Measurements from ENCODE around the gene MSI2. TPM values are rescaled to one million over a fixed set of nuclear protein-coding genes. Genes with fewer than 3 reads are reported as not detected.

MSI2 gene
- total and polyA plus RNA-seq, 2 experiments from 2014 or later: 18.9 to 41.8 TPM

GRCh38 chr17:57444682-57445450, 188.5 kb downstream of the MSI2 start (continued):
- TF ChIP-seq EZH2phosphoT487 (IDR thresholded peaks at IDR 0.05; ENCODE audit: unreplicated experiment): no peak
- no peak for TF ChIP-seq ETS1 (IDR thresholded peaks at IDR 0.05)
- TF ChIP-seq ZNF114 (CRISPR knock-in tag; IDR thresholded peaks at IDR 0.05): no peak
- TF ChIP-seq NANOG (IDR thresholded peaks at IDR 0.05; ENCODE audit: borderline replicate concordance): no peak
- TF ChIP-seq JUNB (IDR thresholded peaks at IDR 0.05; ENCODE audit: unreplicated experiment): no peak
- no peak for TF ChIP-seq ZNF331 (CRISPR knock-in tag; IDR thresholded peaks at IDR 0.05; ENCODE audit: low read depth)
- no peak for TF ChIP-seq REST (IDR thresholded peaks at IDR 0.05; ENCODE audit: unreplicated experiment)
- no peak for TF ChIP-seq CTCF (conservative IDR thresholded peaks at IDR 0.05; ENCODE audit: low read depth in 2 of 2)

GRCh38 chr17:57445772-57446472, 189.6 kb downstream of the MSI2 start:
- H3K27me3 Mint-ChIP-seq (ENCODE audit: insufficient read depth, low read depth, poor library complexity): peaks cover 3% of the 10 kb centered on the region
- Histone ChIP-seq H3K4me1 (ENCODE audit: insufficient read depth) (peaks cover 26% of the 10 kb centered on the region), H3K27me3 (ENCODE audit: insufficient read depth) (no peaks in the 10 kb centered on the region), H3K4me3 (no peak overlapping the region), H3K27ac (ENCODE audit: low read depth) (no peak overlapping the region), H3F3A (replicated peaks; ENCODE audit: low read depth) (no peaks in the 10 kb centered on the region), H4K20me1 (replicated peaks; ENCODE audit: insufficient read depth) (no peaks in the 10 kb centered on the region; the same call in 1 of the 2 replicates), H3K4me2 (no peak overlapping the region), H3K79me2 (replicated peaks; ENCODE audit: insufficient read depth) (no peaks in the 10 kb centered on the region; the same call in 1 of the 2 replicates), H2AFZ (no peak overlapping the region), H3K36me3 (ENCODE audit: insufficient read depth) (no peaks in the 10 kb centered on the region), H3K9me2 (ENCODE audit: insufficient read depth) (no peaks in the 10 kb centered on the region)
- peaks cover 36% of the 10 kb centered on the region for H3K4me1 Mint-ChIP-seq
- no peaks in the 10 kb centered on the region for H3K36me3 Mint-ChIP-seq (ENCODE audit: low read depth)
- H3K27ac Mint-ChIP-seq: no peak overlapping the region
- no peak for DNase-seq (ENCODE audit: low spot score)
- H3K4me3 Mint-ChIP-seq: no peak overlapping the region
- no peaks in the 10 kb centered on the region; the same call in 2 of the 3 replicates for H3K9me3 Mint-ChIP-seq
- ATAC-seq: no peak
- TF ChIP-seq CREB1 (CRISPR knock-in tag; IDR thresholded peaks at IDR 0.05; ENCODE audit: low read depth) (no peak), REST (IDR thresholded peaks at IDR 0.05; ENCODE audit: unreplicated experiment) (no peak), JUNB (IDR thresholded peaks at IDR 0.05; ENCODE audit: unreplicated experiment) (no peak), ZNF331 (CRISPR knock-in tag; IDR thresholded peaks at IDR 0.05; ENCODE audit: low read depth) (no peak), NANOG (IDR thresholded peaks at IDR 0.05; ENCODE audit: borderline replicate concordance) (no peak), EZH2phosphoT487 (IDR thresholded peaks at IDR 0.05; ENCODE audit: unreplicated experiment) (no peak), EZH2 (IDR thresholded peaks at IDR 0.05; ENCODE audit: low read depth, unreplicated experiment) (no peak), POLR2AphosphoS5 (IDR thresholded peaks at IDR 0.05; ENCODE audit: low read depth) (no peak), ETS1 (IDR thresholded peaks at IDR 0.05) (no peak)

All from GM23338 (cell line).